MG63 (cell line): Measurements from ENCODE around the gene POLD1. TPM values are rescaled to one million over a fixed set of nuclear protein-coding genes. Genes with fewer than 3 reads are reported as not detected.

Experiments used
- DNase-seq: peaks from one replicate; pipeline ENCODE4 v3.0.0-alpha.2; 2020
- H3K27me3 ChIP-seq: fragments of 250-450 bp; sonication (Bioruptor Pico); 2 replicates; pipeline ENCODE4 v1.5.1; 2020; ENCODE audit warnings: mild to moderate bottlenecking, moderate library complexity
- H3K36me3 ChIP-seq: fragments of 250-450 bp; sonication (Bioruptor Pico); 2 replicates; pipeline ENCODE4 v1.5.1; 2020; ENCODE audit warnings: mild to moderate bottlenecking, moderate library complexity
- H3K4me3 ChIP-seq: fragments of 250-450 bp; sonication (Bioruptor Pico); 2 replicates; pipeline ENCODE4 v1.5.1; 2020; ENCODE audit warnings: mild to moderate bottlenecking, moderate library complexity
- H3K9me3 ChIP-seq: fragments of 250-450 bp; sonication (Bioruptor Pico); 2 replicates; pipeline ENCODE4 v1.5.1; 2020; ENCODE audit warnings: mild to moderate bottlenecking, moderate library complexity
- total RNA-seq: library from RNA; depleted of rRNA; stranded (reverse); fragments of >200 nt; shearing (Covaris generic); gene quantifications from 2 replicates; pipeline ENCODE4 v1.2.3, GENCODE V29; 2014; ENCODE audit warnings: low replicate concordance

Gene POLD1
- total RNA-seq, 1 experiment from 2014 or later = 117 TPM

DNA sequence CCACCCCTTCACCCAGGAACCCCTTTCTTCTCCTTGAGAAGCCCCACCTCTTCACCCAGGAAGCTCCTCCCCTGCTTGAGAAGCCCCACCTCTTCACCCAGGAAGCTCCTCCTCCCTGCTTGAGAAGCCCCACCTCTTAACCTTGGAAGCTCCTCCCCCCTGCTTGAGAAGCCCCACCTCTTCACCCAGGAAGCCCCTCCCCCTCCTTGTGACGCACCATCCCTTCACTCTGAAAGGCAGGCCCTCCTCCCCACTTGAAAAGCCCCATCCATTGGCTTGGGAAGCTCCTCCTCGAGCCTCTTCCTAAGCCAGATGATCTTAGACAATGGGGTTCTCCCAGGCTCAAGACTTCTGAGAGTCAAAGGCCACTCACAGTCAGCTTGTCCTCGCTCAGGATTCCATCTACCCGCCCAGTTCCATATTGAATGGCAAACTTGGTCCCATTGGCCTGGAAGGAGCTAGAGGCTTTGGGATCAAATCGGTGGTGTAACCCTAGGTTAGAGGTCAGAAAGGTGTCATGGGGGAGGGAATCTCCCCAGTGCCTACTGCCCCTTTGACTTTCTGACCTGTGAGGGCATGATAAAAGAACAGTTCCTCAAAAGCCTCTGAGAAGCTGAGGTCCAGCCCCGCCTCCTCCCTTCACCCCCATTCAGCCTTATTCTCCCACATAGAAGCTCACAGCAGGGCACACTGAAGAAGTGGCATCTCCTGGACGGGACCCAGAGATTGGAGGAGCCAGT, 22.7 kb upstream of the POLD1 start:
- no peaks in the 10 kb centered on the region for H3K36me3 ChIP-seq
- DNase-seq = no peak
- H3K9me3 ChIP-seq = no peaks in the 10 kb centered on the region
- no peak overlapping the region for H3K4me3 ChIP-seq
- H3K27me3 ChIP-seq = peaks cover 8% of the 10 kb centered on the region

DNA sequence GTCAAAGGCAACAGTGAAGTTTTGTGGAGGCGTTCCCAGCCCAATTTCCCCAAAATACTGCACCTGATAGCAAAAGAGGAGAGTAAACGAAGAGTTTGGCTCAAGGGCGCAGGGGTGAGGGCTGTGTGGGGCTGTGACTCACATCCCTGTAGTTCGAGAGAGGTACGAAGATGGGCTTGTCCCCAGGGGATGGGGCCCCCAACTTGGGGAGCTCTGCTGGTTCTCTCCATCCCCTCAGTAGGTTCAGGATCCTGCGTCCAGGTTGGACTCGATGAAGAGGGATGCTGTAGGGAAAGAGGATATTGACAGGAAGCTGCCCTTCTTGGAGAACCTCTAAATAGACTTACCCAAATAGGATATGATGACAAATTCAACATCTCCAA, 22.1 kb upstream of the POLD1 start:
- Histone ChIP-seq H3K36me3 (no peaks in the 10 kb centered on the region), H3K4me3 (no peak overlapping the region), H3K27me3 (peaks cover 6% of the 10 kb centered on the region), H3K9me3 (no peaks in the 10 kb centered on the region)
- no peak for DNase-seq

DNA sequence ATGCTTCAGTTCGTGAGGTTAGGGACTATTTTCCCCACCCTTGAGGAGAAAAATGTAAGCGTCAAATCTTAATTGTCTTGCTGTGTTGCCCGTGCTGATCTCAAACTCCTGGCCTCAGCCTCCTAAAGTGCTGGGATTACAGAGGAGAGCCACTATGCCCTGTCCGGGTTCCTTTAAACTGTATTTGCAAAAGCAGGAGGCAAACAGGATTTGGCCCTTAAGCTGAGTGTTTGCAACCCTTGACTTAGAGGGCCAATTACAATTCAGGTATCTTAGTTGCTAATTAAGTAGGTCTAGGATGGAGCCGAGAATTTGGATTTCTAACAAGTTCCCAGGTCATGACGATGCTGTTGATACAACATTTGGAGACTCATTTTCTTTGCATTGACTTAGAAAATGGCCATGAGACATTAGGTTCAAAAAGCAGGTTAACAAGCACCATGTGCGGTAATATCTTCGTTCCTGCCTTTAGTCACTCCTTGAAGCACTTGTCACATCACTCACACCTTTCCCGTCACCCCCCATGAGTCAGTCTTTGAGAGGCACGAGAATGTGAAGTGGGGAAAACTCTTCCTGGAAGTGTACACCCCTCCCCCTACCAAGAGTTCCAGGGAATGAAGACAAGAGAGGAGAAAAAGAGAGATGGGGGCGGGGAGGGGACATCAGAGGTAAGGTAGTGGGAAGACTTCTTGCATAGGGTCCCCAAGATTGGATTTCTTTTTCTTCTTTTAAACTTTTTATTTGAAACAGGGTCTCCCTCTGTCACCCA, 21.3 kb upstream of the POLD1 start:
- peaks cover 6% of the 10 kb centered on the region for H3K27me3 ChIP-seq
- H3K4me3 ChIP-seq = no peak overlapping the region
- no peak for DNase-seq
- H3K9me3 ChIP-seq = no peaks in the 10 kb centered on the region
- H3K36me3 ChIP-seq = no peaks in the 10 kb centered on the region

DNA sequence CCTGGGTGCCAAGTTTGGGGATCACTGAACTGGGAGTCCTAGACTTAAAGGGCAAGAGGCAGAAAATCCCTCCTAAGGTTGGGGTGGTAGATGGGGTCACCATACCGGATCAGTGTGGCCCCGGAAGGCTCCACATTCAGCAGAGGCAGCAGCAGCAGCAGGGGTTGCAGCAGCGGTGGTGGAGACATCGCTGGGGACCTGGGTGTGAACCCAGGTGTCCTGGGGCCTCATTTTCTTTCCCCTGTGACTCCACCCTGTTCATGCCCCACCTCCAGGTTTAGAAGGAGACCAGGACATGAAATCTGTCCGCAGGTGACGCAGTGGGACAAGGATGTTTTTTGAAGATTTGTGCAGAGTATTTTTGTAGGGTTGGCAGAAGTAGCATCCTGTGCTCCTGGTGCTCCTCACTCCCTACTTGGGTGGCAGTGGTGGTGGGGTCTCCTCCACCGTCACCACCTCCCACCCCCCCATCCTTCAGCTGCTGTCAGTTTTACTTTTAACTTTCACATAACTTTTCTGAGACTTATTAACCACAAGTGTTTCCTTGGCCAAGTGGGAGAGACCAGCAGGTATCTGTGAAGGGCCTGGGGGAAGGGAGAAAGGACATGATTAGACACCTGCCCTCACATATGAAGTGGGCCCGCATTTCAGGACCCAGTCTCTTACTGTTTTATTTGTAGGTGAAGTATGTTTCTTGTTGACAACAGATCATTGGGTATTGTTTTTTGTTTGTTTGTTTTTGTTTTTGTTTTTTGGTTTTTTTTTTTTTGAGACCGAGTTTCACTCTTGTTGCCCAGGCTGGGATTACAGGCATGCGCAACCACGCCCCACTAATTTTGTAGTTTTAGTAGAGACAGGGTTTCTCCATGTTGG, 18.5 kb upstream of the POLD1 start, which contains the start of gene NAPSA:
Gene NAPSA (minus strand): TSS at position 206 of the 873 bp plus-strand sequence. CDS start 18 bp downstream, at position 188.
- H3K27me3 ChIP-seq = peaks cover 6% of the 10 kb centered on the region
- no peak within 1 kb of the TSS for H3K4me3 ChIP-seq
- no peak for DNase-seq
- H3K9me3 ChIP-seq = no peaks in the 10 kb centered on the region
- H3K36me3 ChIP-seq = no peaks in the 10 kb centered on the region

DNA sequence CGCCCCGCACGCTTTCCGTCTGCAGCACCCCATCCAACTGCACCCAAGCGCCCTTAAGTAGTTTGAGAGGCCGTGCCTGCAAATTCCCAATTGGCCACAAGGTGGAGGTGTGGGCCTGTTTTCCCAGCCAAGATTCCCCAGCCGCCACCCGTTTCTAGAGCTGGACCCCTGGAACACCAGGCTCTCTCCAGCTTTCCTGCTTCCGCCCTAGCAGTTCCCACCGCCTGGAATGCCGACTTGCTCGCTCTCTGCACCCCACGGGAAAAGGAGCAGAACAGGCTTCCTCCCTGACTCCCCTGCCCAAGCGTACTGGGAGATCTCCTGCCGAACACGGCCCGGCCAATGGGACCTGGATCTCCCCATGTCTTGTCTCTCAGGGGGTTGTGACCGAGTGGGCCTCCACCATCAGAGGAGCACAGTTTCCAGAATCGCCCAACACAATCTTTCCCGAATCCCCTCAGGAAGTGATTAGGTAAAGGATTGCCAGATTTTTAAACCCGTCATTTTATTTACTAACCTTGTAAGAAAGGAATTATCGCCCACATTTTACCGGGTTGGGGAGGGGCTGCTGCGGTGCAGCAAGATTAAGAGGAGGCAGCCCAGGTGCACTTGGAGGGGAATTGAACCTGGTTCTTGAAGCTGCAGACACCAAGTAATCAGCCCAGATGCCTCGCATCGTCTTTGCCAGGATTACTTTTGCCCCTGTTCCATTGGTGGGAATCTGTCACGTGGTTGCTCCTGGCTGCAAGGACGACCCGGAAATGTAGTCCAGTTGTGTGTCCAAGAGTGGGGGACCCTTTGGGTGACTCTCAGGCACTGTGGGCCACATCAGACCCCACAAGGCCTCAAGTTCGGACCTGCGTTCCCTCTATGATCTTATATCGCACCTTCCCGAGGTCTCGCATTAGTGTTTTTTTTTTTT, 15.2 kb upstream of the POLD1 start:
- no peaks in the 10 kb centered on the region for H3K9me3 ChIP-seq
- peak overlapping the region; percentile 40 for H3K4me3 ChIP-seq
- no peaks in the 10 kb centered on the region for H3K36me3 ChIP-seq
- DNase-seq = peak; percentile 68
- H3K27me3 ChIP-seq = peaks cover 3% of the 10 kb centered on the region

DNA sequence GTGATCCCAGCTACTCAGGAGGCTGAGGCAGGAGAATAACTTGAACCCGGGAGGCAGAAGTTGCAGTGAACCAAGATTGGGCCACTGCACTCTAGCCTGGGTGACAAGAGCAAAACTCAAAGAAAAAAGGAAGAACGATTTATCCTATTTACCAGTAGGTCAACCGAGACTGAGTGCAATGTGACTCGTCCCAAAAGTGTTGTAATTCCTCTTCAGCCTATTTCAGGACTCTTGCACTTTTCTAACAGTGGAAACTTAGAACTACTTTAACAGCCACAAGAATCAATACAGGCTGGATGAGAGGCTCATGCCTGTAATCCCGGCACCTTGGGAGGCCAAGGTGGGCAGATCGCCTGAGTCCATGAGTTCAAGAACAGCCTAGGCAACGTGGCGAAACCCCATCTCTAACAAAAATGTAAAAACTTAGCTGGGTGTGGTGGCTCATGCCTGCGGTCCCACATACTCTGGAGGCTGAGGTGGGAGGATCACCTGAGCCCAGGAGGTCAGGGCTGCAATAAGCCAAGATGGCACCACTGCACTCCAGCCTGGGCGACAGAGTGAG, 12.2 kb upstream of the POLD1 start:
- no peaks in the 10 kb centered on the region; the same call in 1 of the 2 replicates for H3K27me3 ChIP-seq
- no peak overlapping the region for H3K4me3 ChIP-seq
- peaks cover 3% of the 10 kb centered on the region; the same call in 1 of the 2 replicates for H3K36me3 ChIP-seq
- no peaks in the 10 kb centered on the region for H3K9me3 ChIP-seq
- DNase-seq = no peak

DNA sequence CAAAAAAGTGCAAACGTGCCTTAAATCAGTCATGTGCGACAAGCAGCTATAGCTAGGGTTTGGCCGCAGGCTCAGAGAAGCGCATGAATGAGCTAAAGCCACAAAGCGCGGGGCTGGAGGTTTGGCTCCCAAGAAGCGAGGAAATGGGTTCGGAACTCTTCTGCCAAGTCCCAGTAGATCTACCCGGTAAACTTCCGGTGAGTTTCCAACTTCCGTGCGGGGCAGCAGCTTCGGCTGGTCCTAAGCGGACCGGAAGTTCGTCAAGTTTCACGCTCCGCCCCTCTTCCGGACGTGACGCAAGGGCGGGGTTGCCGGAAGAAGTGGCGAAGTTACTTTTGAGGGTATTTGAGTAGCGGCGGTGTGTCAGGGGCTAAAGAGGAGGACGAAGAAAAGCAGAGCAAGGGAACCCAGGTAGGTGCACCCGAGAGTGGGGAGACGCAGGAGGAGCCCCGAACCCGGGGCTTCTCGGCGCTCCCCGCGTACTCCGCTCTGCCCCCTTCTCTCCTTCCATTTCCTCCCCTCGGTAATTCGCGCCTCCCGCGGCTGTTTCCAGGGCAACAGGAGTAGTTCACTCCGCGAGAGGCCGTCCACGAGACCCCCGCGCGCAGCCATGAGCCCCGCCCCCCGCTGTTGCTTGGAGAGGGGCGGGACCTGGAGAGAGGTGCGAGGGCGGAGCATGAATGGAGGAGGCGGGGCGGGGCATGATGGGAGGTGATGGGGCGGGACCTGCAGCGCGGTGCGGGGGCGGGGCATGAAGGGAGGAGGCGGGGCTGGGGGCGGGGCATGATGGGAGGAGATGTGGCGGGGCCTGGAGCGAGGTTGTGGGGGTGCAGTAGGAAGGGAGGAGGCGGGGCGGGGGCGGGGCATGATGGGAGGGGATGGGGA, 7.7 kb upstream of the POLD1 start, which contains the start of gene NR1H2:
Gene NR1H2 (plus strand): TSS at position 292 of the 885 bp plus-strand sequence. CDS start 1,149 bp downstream, outside the sequence.
- DNase-seq = peak; percentile 97
- Histone ChIP-seq H3K9me3 (no peaks in the 10 kb centered on the region), H3K27me3 (no peaks in the 10 kb centered on the region), H3K36me3 (peaks cover 45% of the 10 kb centered on the region), H3K4me3 (peak within 1 kb of the TSS; percentile 100)

DNA sequence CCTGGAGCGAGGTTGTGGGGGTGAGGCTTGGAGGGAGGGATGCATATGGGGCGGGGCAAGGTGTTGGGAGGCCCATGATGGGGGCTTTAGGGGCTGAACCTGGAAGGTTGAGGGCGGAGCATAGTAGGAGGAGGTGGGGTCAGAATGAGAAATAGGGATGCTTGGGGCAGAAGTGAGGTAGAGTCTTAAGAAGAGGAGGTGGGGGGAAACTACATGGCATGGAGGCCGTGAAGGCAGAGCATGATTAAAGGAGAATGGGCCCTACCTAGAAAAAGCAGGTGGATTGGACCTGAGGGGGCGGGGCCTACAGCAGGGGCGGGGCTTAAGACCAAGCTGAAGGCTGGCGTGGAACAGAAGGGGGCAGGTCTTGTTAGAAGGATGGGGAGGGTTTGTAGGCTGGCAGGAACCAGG, 7.1 kb upstream of the POLD1 start:
- Histone ChIP-seq H3K9me3 (no peaks in the 10 kb centered on the region), H3K36me3 (peaks cover 50% of the 10 kb centered on the region), H3K4me3 (peak overlapping the region; percentile 12; the same call in 1 of the 2 replicates), H3K27me3 (no peaks in the 10 kb centered on the region)
- no peak for DNase-seq

DNA sequence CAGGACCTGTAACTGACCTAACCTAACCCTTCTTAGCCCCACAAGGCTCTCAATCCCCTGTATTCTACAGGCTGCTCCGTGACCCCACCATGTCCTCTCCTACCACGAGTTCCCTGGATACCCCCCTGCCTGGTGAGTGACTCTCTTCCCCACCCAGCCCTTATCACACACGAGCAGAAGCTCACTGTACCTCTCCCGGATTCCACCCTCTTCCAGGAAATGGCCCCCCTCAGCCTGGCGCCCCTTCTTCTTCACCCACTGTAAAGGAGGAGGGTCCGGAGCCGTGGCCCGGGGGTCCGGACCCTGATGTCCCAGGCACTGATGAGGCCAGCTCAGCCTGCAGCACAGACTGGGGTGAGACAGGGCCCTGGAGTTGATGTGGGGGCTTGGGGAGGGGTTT, 6.6 kb upstream of the POLD1 start:
- no peak for DNase-seq
- H3K27me3 ChIP-seq = no peaks in the 10 kb centered on the region
- H3K36me3 ChIP-seq = peaks cover 54% of the 10 kb centered on the region
- H3K9me3 ChIP-seq = no peaks in the 10 kb centered on the region
- H3K4me3 ChIP-seq = no peak overlapping the region; the same call in 1 of the 2 replicates

DNA sequence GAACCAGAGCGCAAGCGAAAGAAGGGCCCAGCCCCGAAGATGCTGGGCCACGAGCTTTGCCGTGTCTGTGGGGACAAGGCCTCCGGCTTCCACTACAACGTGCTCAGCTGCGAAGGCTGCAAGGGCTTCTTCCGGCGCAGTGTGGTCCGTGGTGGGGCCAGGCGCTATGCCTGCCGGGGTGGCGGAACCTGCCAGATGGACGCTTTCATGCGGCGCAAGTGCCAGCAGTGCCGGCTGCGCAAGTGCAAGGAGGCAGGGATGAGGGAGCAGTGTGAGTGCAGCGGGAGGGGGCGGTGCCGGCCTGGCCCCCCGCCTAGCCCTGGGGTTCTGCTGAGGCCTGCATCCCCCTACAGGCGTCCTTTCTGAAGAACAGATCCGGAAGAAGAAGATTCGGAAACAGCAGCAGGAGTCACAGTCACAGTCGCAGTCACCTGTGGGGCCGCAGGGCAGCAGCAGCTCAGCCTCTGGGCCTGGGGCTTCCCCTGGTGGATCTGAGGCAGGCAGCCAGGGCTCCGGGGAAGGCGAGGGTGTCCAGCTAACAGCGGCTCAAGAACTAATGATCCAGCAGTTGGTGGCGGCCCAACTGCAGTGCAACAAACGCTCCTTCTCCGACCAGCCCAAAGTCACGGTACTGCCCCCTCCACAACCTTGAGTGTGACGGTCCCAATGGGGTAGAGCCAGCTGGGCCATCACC, 5.8 kb upstream of the POLD1 start:
- Histone ChIP-seq H3K9me3 (no peaks in the 10 kb centered on the region), H3K27me3 (no peaks in the 10 kb centered on the region), H3K4me3 (no peak overlapping the region), H3K36me3 (peaks cover 55% of the 10 kb centered on the region)
- DNase-seq = no peak

DNA sequence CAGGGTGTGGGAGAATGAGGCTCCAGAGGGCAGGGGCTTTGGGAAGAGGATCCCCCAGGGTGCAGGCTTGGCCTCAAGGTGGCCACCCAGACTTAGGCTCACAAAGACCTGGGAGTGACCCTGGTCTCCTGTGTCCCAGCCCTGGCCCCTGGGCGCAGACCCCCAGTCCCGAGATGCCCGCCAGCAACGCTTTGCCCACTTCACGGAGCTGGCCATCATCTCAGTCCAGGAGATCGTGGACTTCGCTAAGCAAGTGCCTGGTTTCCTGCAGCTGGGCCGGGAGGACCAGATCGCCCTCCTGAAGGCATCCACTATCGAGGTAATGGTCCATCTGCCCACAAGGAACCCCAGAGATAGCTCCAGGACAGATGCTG, 5.3 kb upstream of the POLD1 start:
- no peak for DNase-seq
- H3K36me3 ChIP-seq = peaks cover 55% of the 10 kb centered on the region
- H3K4me3 ChIP-seq = no peak overlapping the region
- H3K9me3 ChIP-seq = no peaks in the 10 kb centered on the region
- H3K27me3 ChIP-seq = no peaks in the 10 kb centered on the region

DNA sequence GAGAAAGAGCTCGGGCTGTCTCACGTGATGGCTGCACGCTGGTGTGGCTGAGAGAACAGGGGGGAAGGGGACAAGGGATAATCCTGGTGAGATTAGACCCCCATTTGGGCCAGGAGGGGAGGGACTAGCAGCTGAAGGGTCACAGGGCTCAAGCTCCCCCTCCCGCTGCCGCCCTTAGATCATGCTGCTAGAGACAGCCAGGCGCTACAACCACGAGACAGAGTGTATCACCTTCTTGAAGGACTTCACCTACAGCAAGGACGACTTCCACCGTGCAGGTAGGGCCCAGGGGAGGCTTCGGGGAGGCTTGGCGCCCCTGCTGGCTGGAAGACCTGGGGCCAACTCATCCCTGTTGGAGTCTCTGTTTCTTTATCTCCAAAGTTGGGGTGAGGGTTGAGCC, 4.5 kb upstream of the POLD1 start:
- Histone ChIP-seq H3K4me3 (no peak overlapping the region), H3K36me3 (peaks cover 55% of the 10 kb centered on the region), H3K27me3 (no peaks in the 10 kb centered on the region)

DNA sequence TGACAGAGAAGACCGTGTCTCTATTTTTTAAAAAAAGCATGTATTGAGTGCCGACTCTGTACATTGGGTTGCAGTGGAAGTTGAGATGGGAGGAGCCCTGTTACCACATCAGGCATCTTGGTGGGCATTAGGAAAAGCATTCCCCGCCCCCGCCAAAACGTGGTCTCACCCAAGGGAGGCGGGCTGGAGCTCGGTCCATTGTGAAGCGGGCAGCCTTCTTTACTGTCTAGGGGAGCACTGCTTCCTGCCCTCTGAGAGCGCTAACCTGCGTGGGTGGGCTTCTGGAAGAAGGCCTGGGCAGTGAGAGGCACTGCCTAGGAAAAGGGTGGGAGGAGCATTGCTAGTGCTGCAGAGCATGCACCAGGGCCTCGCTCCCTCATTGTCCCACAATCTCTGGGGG, 4.0 kb upstream of the POLD1 start:
- no peaks in the 10 kb centered on the region for H3K9me3 ChIP-seq
- H3K27me3 ChIP-seq = no peaks in the 10 kb centered on the region
- DNase-seq = no peak
- H3K36me3 ChIP-seq = peaks cover 55% of the 10 kb centered on the region
- H3K4me3 ChIP-seq = no peak overlapping the region

More for the DNA sequence above, 4.5 kb upstream of the POLD1 start:
- H3K9me3 ChIP-seq = no peaks in the 10 kb centered on the region
- no peak for DNase-seq

DNA sequence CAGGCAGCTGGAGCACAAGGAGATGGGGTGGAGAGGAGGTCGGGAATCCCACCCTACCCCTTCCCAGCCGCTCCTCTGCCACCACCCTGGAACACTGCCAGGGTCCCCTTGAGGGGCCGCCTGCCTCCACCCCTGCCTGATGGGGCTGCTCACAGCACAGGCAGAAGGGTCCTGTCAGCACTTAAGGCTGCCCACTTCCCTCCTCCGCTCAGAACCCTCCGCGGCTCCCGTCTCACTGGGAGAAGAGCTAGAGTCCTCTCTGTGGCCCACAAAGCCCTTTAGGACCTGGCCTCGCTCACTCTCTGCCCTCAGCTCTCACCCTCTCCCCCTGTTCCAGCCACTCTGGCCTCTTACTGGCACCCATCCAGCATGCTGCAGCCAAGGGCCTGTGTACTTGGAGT, 3.4 kb upstream of the POLD1 start:
- Histone ChIP-seq H3K36me3 (peaks cover 57% of the 10 kb centered on the region), H3K4me3 (no peak overlapping the region), H3K9me3 (no peaks in the 10 kb centered on the region), H3K27me3 (no peaks in the 10 kb centered on the region)
- DNase-seq = no peak
